ENCODE measurements around the gene UGGT1. TPM values are rescaled to one million over a fixed set of nuclear protein-coding genes. Genes with fewer than 3 reads are reported as not detected.

Gene UGGT1, protein sequence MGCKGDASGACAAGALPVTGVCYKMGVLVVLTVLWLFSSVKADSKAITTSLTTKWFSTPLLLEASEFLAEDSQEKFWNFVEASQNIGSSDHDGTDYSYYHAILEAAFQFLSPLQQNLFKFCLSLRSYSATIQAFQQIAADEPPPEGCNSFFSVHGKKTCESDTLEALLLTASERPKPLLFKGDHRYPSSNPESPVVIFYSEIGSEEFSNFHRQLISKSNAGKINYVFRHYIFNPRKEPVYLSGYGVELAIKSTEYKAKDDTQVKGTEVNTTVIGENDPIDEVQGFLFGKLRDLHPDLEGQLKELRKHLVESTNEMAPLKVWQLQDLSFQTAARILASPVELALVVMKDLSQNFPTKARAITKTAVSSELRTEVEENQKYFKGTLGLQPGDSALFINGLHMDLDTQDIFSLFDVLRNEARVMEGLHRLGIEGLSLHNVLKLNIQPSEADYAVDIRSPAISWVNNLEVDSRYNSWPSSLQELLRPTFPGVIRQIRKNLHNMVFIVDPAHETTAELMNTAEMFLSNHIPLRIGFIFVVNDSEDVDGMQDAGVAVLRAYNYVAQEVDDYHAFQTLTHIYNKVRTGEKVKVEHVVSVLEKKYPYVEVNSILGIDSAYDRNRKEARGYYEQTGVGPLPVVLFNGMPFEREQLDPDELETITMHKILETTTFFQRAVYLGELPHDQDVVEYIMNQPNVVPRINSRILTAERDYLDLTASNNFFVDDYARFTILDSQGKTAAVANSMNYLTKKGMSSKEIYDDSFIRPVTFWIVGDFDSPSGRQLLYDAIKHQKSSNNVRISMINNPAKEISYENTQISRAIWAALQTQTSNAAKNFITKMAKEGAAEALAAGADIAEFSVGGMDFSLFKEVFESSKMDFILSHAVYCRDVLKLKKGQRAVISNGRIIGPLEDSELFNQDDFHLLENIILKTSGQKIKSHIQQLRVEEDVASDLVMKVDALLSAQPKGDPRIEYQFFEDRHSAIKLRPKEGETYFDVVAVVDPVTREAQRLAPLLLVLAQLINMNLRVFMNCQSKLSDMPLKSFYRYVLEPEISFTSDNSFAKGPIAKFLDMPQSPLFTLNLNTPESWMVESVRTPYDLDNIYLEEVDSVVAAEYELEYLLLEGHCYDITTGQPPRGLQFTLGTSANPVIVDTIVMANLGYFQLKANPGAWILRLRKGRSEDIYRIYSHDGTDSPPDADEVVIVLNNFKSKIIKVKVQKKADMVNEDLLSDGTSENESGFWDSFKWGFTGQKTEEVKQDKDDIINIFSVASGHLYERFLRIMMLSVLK (N-terminal part only)
- total RNA-seq, result 10 to 100 TPM; 36.5 to 53.2 TPM

DNA sequence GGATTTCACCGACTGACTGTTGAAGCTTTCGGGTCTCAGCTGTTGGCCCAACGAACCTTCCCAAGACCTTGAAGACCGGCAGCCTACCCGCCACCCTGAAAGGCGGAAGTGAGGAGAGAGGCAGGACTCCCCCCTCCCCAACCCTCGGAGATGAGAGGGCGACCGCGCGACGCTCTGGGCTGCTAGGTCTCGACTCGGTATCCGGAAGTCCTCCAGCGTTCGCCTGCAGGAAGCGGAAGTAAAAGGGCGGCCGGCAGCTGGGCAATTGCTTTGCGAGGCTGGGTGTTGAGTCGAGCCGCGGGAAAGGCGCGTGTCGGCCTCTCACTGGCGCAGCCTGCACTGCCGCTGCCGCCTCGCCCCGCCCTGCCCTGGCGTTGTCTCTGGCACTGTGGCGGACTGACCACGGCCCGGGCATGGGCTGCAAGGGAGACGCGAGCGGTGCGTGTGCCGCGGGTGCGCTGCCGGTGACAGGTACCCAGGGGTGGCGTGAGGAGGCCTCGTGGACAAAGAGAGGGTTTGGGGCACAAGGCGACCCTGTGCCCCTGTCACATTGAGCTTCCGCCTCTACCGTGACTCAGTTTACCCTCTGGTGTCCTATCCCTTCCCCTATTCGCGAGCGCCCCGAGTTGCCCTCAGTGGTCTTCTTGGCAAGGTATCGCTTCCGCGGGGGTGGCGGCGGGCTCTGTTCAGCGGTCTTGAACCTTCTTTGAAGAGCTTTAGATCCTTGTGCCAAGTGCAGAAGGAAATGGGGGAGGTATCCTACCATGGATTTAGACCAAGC, at the start of gene UGGT1:
Gene UGGT1, plus strand, starts transcription at position 256 of the 781 bp plus-strand sequence. Its CDS starts 158 bp downstream, at position 414.
- H3K36me3 Mint-ChIP-seq (ENCODE audit: low read depth), result peaks cover 24% of the 10 kb centered on the region
- H3K4me1 Mint-ChIP-seq, result peaks cover 16% of the 10 kb centered on the region

DNA sequence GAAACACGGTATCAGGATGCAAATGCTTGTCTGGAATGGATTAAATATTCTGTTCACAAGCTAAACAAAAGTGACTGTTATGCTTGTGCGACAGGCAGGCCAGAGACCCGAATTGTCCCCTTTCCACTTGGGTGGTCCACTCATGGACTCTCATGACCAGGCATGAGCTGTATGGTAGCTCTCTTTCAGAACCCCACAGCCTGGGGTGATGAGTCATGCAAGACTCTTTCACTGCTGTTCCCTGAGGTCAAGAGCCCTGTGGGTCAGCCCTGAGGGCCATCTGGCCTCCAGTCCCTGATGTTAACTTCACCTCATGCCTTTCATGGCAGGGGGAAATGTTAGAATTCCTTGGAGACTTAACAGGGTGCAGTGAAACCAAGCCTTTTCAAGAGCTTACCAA, 49.4 kb upstream of the UGGT1 start:
- Mint-ChIP-seq H3K4me1 (no peaks in the 10 kb centered on the region), H3K27ac (no peak overlapping the region), H3K4me3 (no peak overlapping the region), H3K9me3 (peaks cover 17% of the 10 kb centered on the region), H3K27me3 (peaks cover 19% of the 10 kb centered on the region), H3K36me3 (ENCODE audit: low read depth) (no peaks in the 10 kb centered on the region)
- no peak for ATAC-seq (replicated peaks)

More for the DNA sequence above, at the start of gene UGGT1:
- Mint-ChIP-seq H3K4me3 (peak within 1 kb of the TSS; percentile 90), H3K9me3 (no peaks in the 10 kb centered on the region), H3K27me3 (no peaks in the 10 kb centered on the region), H3K27ac (peak within 1 kb of the TSS; percentile 97)
- ATAC-seq (replicated peaks), result peak; percentile 98

DNA sequence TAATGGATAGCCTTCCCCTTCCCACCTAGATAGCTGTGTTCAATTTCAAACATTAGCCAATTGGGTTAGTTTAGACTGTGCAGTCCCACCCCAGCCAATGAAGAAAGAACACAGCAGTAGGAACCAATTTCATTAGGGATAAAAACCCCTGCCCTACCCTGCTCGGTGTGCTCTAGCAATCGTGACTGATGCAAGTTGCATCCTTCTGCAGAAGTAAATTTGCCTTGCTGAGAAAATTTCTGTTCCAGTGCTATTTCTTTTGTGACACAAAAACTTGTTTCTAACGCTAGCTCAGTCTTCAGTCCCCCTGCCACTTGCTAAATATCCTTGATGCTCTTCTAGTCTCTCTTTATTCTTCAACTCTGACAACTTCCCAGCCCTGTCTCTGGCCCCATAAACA, 48.0 kb upstream of the UGGT1 start:
- Mint-ChIP-seq H3K4me1 (no peaks in the 10 kb centered on the region), H3K36me3 (ENCODE audit: low read depth) (no peaks in the 10 kb centered on the region), H3K27ac (no peak overlapping the region), H3K9me3 (peaks cover 7% of the 10 kb centered on the region), H3K4me3 (no peak overlapping the region), H3K27me3 (peaks cover 23% of the 10 kb centered on the region)
- ATAC-seq (replicated peaks), result no peak

DNA sequence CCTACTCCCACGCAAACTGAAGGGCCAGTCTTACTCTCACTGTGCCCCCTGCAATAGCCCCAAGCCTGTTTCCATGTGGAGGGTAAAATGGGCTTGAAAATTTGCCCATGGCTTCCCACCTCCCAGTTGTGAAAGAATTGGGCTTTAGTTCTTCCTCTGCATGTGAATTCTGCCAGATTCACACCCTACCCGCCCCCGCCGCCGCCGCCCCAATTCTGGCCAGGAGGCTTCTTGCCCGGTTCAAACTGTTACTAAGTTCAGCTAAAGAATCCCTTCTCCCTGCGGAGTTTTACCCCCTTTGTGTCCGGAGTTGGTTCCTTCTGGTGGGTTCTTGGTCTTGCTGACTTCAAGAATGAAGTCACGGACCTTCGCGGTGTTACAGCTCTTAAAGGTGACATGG, 37.7 kb upstream of the UGGT1 start:
- no peak overlapping the region for H3K4me3 Mint-ChIP-seq
- H3K27ac Mint-ChIP-seq, result no peak overlapping the region
- H3K9me3 Mint-ChIP-seq, result peaks cover 3% of the 10 kb centered on the region
- peaks cover 37% of the 10 kb centered on the region for H3K27me3 Mint-ChIP-seq
- H3K36me3 Mint-ChIP-seq (ENCODE audit: low read depth), result no peaks in the 10 kb centered on the region
- H3K4me1 Mint-ChIP-seq, result no peaks in the 10 kb centered on the region
- no peak for ATAC-seq (replicated peaks)

DNA sequence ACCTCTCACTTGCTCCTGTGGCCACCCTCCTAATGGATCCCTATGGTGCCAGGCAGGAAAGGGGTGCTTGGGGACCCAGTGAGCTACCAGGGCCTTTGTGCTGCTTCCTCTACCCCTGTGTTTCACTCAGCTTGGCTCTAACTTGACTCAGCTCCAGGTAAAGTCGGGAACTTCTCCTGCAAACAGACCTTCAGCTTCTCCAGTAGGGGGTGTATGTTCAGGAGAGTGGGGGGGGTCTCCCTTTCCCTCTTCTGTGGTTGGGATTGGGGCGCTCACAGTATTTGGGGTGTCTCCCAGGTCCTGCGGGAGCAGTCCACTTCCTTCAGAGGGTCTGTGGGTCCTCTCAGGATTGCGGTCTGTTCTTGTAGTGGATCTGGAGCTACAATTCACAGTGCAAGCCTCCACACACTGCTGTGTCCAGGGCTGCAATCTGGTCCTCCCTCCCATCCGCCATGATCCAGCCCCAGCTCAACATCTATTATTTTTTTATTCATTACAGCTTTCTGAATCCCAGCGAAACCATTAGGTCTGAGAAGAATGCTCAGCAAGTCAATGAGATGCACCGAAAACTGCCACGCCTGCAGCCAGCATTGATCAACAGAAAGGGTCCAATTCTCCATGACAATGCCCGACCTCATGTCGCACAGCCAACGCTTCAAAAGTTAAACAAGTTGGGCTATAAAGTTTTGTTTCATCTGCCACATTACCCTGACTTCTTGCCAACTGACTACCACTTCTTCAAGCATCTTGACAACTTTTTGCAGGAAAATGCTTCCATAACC, 36.7 kb upstream of the UGGT1 start:
- Mint-ChIP-seq H3K4me3 (no peak overlapping the region), H3K27me3 (peaks cover 33% of the 10 kb centered on the region), H3K27ac (no peak overlapping the region), H3K36me3 (ENCODE audit: low read depth) (no peaks in the 10 kb centered on the region), H3K4me1 (no peaks in the 10 kb centered on the region), H3K9me3 (peaks cover 3% of the 10 kb centered on the region)
- ATAC-seq (replicated peaks), result no peak

DNA sequence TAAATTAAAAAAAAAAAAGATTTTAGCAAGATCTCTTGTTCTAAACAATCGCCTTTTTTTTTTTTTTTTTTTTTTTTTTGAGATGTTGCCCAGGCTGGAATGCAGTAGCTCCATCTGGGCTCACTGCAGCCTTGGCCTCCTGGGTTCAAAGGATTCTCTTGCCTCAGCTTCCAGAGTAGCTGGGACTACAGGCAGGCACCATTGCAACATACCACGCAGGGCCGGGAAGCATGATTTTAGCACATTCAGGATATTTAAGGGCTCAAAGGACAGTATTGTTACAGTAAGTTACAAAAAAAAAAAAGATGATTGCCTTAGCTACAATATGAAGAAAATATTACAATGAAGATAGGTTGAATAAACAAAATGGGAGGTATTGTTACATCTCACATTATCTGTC, 33.7 kb upstream of the UGGT1 start:
- H3K4me3 Mint-ChIP-seq, result no peak overlapping the region
- ATAC-seq (replicated peaks), result no peak
- peaks cover 14% of the 10 kb centered on the region for H3K27me3 Mint-ChIP-seq
- H3K27ac Mint-ChIP-seq, result no peak overlapping the region
- H3K36me3 Mint-ChIP-seq (ENCODE audit: low read depth), result no peaks in the 10 kb centered on the region
- no peaks in the 10 kb centered on the region for H3K9me3 Mint-ChIP-seq
- no peaks in the 10 kb centered on the region for H3K4me1 Mint-ChIP-seq

DNA sequence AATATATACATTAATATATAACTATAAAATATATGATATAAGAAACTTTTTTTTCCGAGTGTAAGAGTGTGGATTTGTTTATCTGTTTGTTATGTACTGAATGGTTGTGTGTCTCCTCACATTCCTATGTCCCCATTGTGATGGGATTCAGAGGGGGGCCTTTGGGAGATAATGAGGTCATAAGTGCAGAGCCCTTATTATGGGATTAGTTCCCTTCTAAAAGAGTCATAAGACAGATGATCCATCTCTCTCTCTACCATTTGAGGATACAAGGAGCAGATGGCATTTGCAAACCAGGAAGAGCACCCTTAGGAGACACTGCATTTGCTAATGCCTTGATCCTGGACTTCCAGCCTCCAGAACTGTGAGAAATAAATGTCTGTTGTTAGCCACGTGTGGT, 32.9 kb upstream of the UGGT1 start:
- Mint-ChIP-seq H3K36me3 (ENCODE audit: low read depth) (no peaks in the 10 kb centered on the region), H3K4me1 (no peaks in the 10 kb centered on the region), H3K9me3 (no peaks in the 10 kb centered on the region), H3K27ac (no peak overlapping the region), H3K4me3 (no peak overlapping the region), H3K27me3 (peaks cover 7% of the 10 kb centered on the region)
- ATAC-seq (replicated peaks), result no peak

DNA sequence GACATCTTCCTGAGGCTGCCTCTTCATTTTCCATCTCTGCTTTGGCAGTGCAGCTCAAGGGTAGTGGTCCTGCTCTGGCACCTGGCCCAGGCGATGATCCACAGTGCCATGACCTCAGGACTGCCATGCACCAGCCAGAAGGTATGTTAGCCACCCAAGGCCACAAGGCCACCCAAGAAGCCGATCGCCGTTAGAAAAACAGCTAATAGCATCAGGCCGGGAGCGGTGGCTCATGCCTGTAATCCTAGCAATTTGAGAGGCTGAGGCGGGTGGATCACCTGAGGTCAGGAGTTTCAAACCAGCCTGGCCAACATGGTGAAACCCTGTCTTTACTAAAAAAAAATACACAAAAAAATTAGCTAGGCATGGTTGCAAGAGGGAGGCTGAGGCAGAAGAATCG, 28.4 kb upstream of the UGGT1 start:
- Mint-ChIP-seq H3K4me1 (no peaks in the 10 kb centered on the region), H3K27ac (no peak overlapping the region), H3K4me3 (no peak overlapping the region), H3K9me3 (no peaks in the 10 kb centered on the region), H3K27me3 (no peaks in the 10 kb centered on the region), H3K36me3 (ENCODE audit: low read depth) (no peaks in the 10 kb centered on the region)
- ATAC-seq (replicated peaks), result no peak

DNA sequence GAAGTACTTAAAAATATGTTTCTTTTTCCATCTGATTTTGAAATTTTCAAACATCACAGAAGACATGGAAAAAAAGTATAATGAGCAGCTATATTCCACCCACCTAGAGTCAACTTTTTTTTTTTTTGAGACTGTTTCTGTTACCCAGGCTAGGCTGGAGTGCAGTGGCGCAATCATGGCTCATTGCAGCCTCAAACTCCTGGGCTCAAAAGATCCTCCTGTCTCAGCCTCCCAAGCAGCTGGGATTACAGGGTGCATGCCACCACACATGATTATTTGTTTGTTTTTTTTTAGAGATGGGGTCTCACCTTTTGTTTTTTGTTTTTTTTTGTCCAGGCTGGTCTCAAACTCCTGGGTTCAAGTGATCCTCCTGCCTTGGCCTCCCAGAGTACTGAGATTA, 26.6 kb upstream of the UGGT1 start:
- no peak for ATAC-seq (replicated peaks)
- H3K4me1 Mint-ChIP-seq, result no peaks in the 10 kb centered on the region
- H3K27me3 Mint-ChIP-seq, result peaks cover 4% of the 10 kb centered on the region
- no peak overlapping the region for H3K27ac Mint-ChIP-seq
- H3K36me3 Mint-ChIP-seq (ENCODE audit: low read depth), result no peaks in the 10 kb centered on the region
- no peaks in the 10 kb centered on the region for H3K9me3 Mint-ChIP-seq
- H3K4me3 Mint-ChIP-seq, result no peak overlapping the region

DNA sequence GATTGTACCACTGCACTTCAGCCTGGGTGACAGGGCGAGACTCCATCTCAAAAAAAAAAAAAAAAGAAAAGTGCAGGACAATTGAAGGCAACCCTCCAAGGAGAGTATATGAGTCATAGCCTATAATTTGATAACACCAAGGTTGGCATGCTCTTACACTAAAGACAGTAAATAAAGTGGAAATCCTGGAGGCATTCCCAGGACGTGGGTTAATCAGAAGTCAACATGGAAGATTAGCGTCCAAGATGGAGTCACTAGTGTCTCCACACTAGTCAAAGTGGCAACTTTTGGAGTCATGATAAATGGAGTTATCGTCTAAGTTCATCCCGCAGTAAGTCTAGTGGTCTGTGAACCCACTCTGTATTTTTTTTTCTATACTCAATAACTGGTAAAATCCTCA, 21.2 kb upstream of the UGGT1 start:
- no peak overlapping the region for H3K27ac Mint-ChIP-seq
- H3K27me3 Mint-ChIP-seq, result peaks cover 4% of the 10 kb centered on the region
- no peaks in the 10 kb centered on the region for H3K9me3 Mint-ChIP-seq
- no peak overlapping the region for H3K4me3 Mint-ChIP-seq
- H3K36me3 Mint-ChIP-seq (ENCODE audit: low read depth), result no peaks in the 10 kb centered on the region
- no peak for ATAC-seq (replicated peaks)
- H3K4me1 Mint-ChIP-seq, result no peaks in the 10 kb centered on the region

DNA sequence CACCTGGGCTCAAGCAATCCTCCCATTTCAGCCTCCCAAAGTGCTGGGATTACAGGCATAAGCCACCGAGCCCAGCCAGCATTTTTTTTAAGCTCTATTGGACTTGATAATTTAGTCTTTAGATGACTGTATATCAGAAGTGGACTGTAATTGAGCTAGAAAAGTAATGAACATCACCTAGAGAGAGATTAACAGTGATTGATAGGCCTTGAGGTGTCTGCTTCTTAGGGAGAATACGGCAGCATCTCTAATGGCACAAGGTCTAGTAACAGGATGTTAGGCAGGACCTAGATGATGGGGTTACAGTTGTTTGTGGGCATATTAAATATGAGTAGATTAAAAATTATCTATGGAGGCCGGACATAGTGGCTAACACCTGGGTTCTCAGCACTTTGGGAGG, 17.7 kb upstream of the UGGT1 start:
- Mint-ChIP-seq H3K4me3 (no peak overlapping the region), H3K27me3 (peaks cover 4% of the 10 kb centered on the region), H3K4me1 (no peaks in the 10 kb centered on the region), H3K27ac (no peak overlapping the region), H3K9me3 (no peaks in the 10 kb centered on the region), H3K36me3 (ENCODE audit: low read depth) (no peaks in the 10 kb centered on the region)
- no peak for ATAC-seq (replicated peaks)

DNA sequence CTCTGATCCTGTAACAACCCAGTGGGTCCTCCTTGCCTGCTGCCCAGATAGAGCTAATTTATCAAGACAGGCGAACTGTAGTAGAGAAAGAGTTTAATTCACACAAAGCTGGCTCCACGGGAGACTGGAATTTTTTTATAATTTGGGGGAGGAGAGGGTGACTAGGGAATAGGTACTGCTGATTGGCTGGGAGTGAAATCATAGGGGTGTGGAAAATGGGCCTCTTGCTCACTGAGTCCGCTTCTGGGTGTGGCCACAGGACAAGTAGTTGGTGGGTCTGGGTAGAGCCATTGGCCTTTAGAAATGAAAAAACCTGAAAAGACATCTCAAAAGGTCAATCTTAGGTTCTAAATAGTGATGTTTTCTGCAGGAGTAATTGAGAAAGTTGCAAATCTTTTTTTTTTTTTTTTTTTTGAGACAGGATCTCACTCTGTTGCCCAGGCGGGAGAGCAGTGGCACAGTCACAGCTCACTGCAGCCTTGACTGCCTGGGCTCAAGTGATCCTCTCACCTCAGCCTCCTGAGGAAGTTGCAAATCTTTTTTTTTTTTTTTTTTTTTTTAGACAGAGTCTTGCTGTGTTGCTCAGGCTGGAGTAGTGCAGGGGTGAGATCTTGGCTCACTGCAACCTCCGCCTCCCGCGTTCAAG, 14.4 kb upstream of the UGGT1 start:
- no peaks in the 10 kb centered on the region for H3K9me3 Mint-ChIP-seq
- H3K27me3 Mint-ChIP-seq, result no peaks in the 10 kb centered on the region
- H3K27ac Mint-ChIP-seq, result no peak overlapping the region
- H3K4me3 Mint-ChIP-seq, result no peak overlapping the region
- no peaks in the 10 kb centered on the region for H3K4me1 Mint-ChIP-seq
- no peaks in the 10 kb centered on the region for H3K36me3 Mint-ChIP-seq (ENCODE audit: low read depth)
- ATAC-seq (replicated peaks), result no peak

DNA sequence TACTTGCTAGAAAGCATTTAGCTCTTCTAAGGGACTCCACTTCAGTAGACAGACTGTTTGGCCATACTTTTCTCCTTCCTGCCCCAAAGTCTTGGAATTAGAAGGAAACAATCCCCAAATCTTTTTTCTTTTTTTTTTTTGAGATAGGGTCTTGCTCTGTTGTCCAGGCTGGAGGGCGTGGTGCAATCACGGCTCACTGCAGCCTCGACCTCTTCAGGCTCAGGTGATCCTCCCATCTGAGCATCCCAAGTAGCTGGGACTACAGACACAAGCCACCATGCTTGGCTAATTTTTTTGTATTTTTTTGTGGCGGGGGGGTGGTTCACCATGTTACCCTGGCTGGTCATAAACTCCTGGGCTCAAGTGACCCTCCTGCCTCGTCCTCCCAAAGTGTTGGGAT, 6.2 kb upstream of the UGGT1 start:
- ATAC-seq (replicated peaks), result no peak
- Mint-ChIP-seq H3K36me3 (ENCODE audit: low read depth) (no peaks in the 10 kb centered on the region), H3K9me3 (no peaks in the 10 kb centered on the region), H3K4me1 (peaks cover 4% of the 10 kb centered on the region), H3K27ac (no peak overlapping the region), H3K4me3 (no peak overlapping the region), H3K27me3 (no peaks in the 10 kb centered on the region)

Measured in activated T-helper 17 cell treated with anti-CD3 and anti-CD28 coated beads, Interleukin-2, amount 50 U/mL, for 72 hours (primary cell).